Fibroblast of lung (primary cell): Measurements from ENCODE around the gene TSEN15. TPM values are rescaled to one million over a fixed set of nuclear protein-coding genes. Genes with fewer than 3 reads are reported as not detected.
A peak's percentile ranks its signal among the peaks of the same experiment; 100 is the strongest.

Experiments
- DNase-seq, 2 donors: peaks; one replicate each; pipeline versions ENCODE4 v3.0.0 to v3.0.0-alpha.2; 2010; ENCODE audit warnings: low read depth in 2 of 2
- H2AFZ ChIP-seq: 2 replicates; pipeline ENCODE4 v1.5.1; 2012; ENCODE audit warnings: low read length, control low read depth, inconsistent platforms
- H3K27ac ChIP-seq: 2 replicates; pipeline ENCODE4 v1.5.1; 2011; ENCODE audit warnings: low read length, control low read depth; ENCODE audit not compliant: insufficient read depth
- H3K27me3 ChIP-seq: 2 replicates; pipeline ENCODE4 v1.5.1; 2011; ENCODE audit warnings: mild to moderate bottlenecking, low read length; ENCODE audit not compliant: control insufficient read depth, insufficient read depth
- H3K36me3 ChIP-seq: 2 replicates; pipeline ENCODE4 v1.5.1; 2011; ENCODE audit warnings: low read length; ENCODE audit not compliant: control insufficient read depth, insufficient read depth
- H3K4me1 ChIP-seq: 2 replicates; pipeline ENCODE4 v1.5.1; 2011; ENCODE audit warnings: low read length; ENCODE audit not compliant: control insufficient read depth, insufficient read depth; ENCODE audit errors: extremely low read depth
- H3K4me2 ChIP-seq: 2 replicates; pipeline ENCODE4 v1.5.1; 2011; ENCODE audit warnings: low read length, control low read depth; ENCODE audit not compliant: insufficient read depth; ENCODE audit errors: extremely low read depth
- H3K4me3 ChIP-seq, 4 experiments: fragments of 200-600 bp in 1 of 4; sonication (generic) in 1 of 4; replicated peaks in 1 of 4; 2 replicates each; pipeline ENCODE4 v1.5.1; 2011 to 2016; ENCODE audit warnings: low read length in 4 of 4, low read depth in 3 of 4, mild to moderate bottlenecking in 3 of 4, control low read depth in 2 of 4, inconsistent platforms in 1 of 4, mixed read lengths in 1 of 4; ENCODE audit not compliant: insufficient read depth in 1 of 4; ENCODE audit errors: control extremely low read depth in 1 of 4
- H3K79me2 ChIP-seq: 2 replicates; pipeline ENCODE4 v1.5.1; 2012; ENCODE audit warnings: mild to moderate bottlenecking, low read length, inconsistent platforms; ENCODE audit not compliant: control insufficient read depth, insufficient read depth
- H3K9ac ChIP-seq: 2 replicates; pipeline ENCODE4 v1.5.1; 2011; ENCODE audit warnings: mild to moderate bottlenecking, low read length, control low read depth; ENCODE audit not compliant: insufficient read depth
- H3K9me3 ChIP-seq: 2 replicates; pipeline ENCODE4 v1.5.1; 2012; ENCODE audit warnings: low read depth, low read length; ENCODE audit not compliant: control insufficient read depth, insufficient read depth
- H4K20me1 ChIP-seq: 2 replicates; pipeline ENCODE4 v1.5.1; 2011; ENCODE audit warnings: low read length; ENCODE audit not compliant: control insufficient read depth, insufficient read depth; ENCODE audit errors: extremely low read depth
- EZH2 ChIP-seq: IDR thresholded peaks from 2 replicates; pipeline ENCODE4 v1.5.1; 2012; ENCODE audit warnings: low read length, control low read depth, mild to moderate bottlenecking; ENCODE audit errors: missing control alignments
- polyA plus RNA-seq, 2 donors: library from polyadenylated mRNA; depleted of rRNA in 1 of 2; stranded (reverse) in 1 of 2; unstranded in 1 of 2; fragments of >200 nt; gene quantifications; 2 replicates each; pipeline ENCODE4 v1.2.1, GENCODE V29; 2011 to 2012; ENCODE audit warnings: missing spikeins in 1 of 2
- total RNA-seq: library from RNA; depleted of rRNA; stranded (reverse); fragments of >200 nt; gene quantifications from 2 replicates; pipeline ENCODE4 v1.2.1, GENCODE V29; 2014
- TF ChIP-seq, protein P1 (sequence below), 2 donors: IDR thresholded peaks in 1 of 2; conservative IDR thresholded peaks in 1 of 2; 1 replicate in 1 of 2; 2 replicates in 1 of 2; pipeline ENCODE4 v1.5.1; 2011 to 2012; ENCODE audit warnings: low read length in 2 of 2, control low read depth in 1 of 2, inconsistent platforms in 1 of 2, low read depth in 1 of 2, mild to moderate bottlenecking in 1 of 2

The TSEN15 gene
- total and polyA plus RNA-seq, 2 donors (not counting 1 experiment from before 2014, with no cell fraction given), result 53.7 to 74.2 TPM

- Histone ChIP-seq H3K4me2 (no peak overlapping the region), H3K4me1 (peaks cover 7% of the 10 kb centered on the region), H3K9me3 (no peaks in the 10 kb centered on the region), H2AFZ (no peak overlapping the region), H4K20me1 (no peaks in the 10 kb centered on the region), H3K27me3 (no peaks in the 10 kb centered on the region), H3K9ac (no peak overlapping the region), H3K27ac (no peak overlapping the region), H3K4me3 (no peak overlapping the region), H3K36me3 (peaks cover 2% of the 10 kb centered on the region), H3K79me2 (no peaks in the 10 kb centered on the region)
- no peak for TF ChIP-seq EZH2
- TF ChIP-seq, protein P1, sequence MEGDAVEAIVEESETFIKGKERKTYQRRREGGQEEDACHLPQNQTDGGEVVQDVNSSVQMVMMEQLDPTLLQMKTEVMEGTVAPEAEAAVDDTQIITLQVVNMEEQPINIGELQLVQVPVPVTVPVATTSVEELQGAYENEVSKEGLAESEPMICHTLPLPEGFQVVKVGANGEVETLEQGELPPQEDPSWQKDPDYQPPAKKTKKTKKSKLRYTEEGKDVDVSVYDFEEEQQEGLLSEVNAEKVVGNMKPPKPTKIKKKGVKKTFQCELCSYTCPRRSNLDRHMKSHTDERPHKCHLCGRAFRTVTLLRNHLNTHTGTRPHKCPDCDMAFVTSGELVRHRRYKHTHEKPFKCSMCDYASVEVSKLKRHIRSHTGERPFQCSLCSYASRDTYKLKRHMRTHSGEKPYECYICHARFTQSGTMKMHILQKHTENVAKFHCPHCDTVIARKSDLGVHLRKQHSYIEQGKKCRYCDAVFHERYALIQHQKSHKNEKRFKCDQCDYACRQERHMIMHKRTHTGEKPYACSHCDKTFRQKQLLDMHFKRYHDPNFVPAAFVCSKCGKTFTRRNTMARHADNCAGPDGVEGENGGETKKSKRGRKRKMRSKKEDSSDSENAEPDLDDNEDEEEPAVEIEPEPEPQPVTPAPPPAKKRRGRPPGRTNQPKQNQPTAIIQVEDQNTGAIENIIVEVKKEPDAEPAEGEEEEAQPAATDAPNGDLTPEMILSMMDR (conservative IDR thresholded peaks at IDR 0.05 in 1 of 2, IDR thresholded peaks at IDR 0.05 in 1 of 2; ENCODE audit: low read depth in 1 of 2, low read length in 2 of 2), result no peak
- DNase-seq, result no peak
These were observed 14.0 kb downstream of the TSEN15 start for GRCh38 chr1:184065559-184065958.

GRCh38 chr1:184068354-184068753, 16.8 kb downstream of the TSEN15 start:
- no peak overlapping the region for H3K4me3 ChIP-seq
- H3K27ac ChIP-seq, result no peak overlapping the region
- no peak for DNase-seq
- no peaks in the 10 kb centered on the region for H4K20me1 ChIP-seq
- no peak overlapping the region for H3K9ac ChIP-seq
- H3K27me3 ChIP-seq, result no peaks in the 10 kb centered on the region
- no peak overlapping the region for H2AFZ ChIP-seq
- no peaks in the 10 kb centered on the region for H3K4me1 ChIP-seq
- H3K4me2 ChIP-seq, result no peak overlapping the region
- H3K79me2 ChIP-seq, result no peaks in the 10 kb centered on the region
- no peaks in the 10 kb centered on the region for H3K9me3 ChIP-seq
- TF ChIP-seq EZH2, result no peak
- TF ChIP-seq, protein P1 (conservative IDR thresholded peaks at IDR 0.05 in 1 of 2, IDR thresholded peaks at IDR 0.05 in 1 of 2; ENCODE audit: low read depth in 1 of 2, low read length in 2 of 2), result no peak
- peaks cover 2% of the 10 kb centered on the region for H3K36me3 ChIP-seq

DNA sequence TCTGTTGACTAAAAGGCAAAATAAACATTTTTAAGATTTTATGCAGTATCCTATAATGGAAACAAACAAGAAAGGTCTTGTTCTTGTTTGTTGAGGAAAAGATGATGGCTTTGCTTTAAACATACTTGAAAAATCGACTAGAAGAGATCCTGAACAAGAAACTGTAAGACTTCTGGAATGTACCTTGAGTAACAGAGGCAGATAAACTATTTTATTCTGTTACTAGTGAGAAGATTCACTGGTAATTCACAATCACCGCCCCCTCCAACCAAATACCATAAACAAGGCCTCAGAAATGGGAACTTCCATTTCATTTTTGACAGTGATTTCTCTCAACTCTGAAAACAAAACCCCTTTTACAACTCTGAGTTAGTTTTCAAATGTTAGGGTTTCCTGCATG, 18.1 kb downstream of the TSEN15 start:
- Histone ChIP-seq H4K20me1 (no peaks in the 10 kb centered on the region), H3K36me3 (peaks cover 2% of the 10 kb centered on the region), H3K27ac (no peak overlapping the region), H3K4me2 (no peak overlapping the region), H3K79me2 (no peaks in the 10 kb centered on the region), H2AFZ (no peak overlapping the region), H3K4me1 (no peaks in the 10 kb centered on the region), H3K9me3 (no peaks in the 10 kb centered on the region), H3K27me3 (no peaks in the 10 kb centered on the region), H3K9ac (no peak overlapping the region), H3K4me3 (no peak overlapping the region)
- DNase-seq, result peak in 1 of 2 donors; percentile 39
- TF ChIP-seq EZH2, result no peak
- TF ChIP-seq, protein P1 (conservative IDR thresholded peaks at IDR 0.05 in 1 of 2, IDR thresholded peaks at IDR 0.05 in 1 of 2; ENCODE audit: low read depth in 1 of 2, low read length in 2 of 2), result no peak
